Stimulated activated CD4-positive, alpha-beta T cell treated with anti-CD3 and anti-CD28 coated beads, Interleukin-12 subunit alpha, Interleukin-12 subunit beta, amount 100 ng/mL, for 4 hours (primary cell): Measurements from ENCODE around the gene TIMM44.

Experiments
- DNase-seq: peaks from one replicate; pipeline ENCODE4 v3.0.0-alpha.2; 2020

TIMM44 gene, protein sequence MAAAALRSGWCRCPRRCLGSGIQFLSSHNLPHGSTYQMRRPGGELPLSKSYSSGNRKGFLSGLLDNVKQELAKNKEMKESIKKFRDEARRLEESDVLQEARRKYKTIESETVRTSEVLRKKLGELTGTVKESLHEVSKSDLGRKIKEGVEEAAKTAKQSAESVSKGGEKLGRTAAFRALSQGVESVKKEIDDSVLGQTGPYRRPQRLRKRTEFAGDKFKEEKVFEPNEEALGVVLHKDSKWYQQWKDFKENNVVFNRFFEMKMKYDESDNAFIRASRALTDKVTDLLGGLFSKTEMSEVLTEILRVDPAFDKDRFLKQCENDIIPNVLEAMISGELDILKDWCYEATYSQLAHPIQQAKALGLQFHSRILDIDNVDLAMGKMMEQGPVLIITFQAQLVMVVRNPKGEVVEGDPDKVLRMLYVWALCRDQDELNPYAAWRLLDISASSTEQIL

DNA sequence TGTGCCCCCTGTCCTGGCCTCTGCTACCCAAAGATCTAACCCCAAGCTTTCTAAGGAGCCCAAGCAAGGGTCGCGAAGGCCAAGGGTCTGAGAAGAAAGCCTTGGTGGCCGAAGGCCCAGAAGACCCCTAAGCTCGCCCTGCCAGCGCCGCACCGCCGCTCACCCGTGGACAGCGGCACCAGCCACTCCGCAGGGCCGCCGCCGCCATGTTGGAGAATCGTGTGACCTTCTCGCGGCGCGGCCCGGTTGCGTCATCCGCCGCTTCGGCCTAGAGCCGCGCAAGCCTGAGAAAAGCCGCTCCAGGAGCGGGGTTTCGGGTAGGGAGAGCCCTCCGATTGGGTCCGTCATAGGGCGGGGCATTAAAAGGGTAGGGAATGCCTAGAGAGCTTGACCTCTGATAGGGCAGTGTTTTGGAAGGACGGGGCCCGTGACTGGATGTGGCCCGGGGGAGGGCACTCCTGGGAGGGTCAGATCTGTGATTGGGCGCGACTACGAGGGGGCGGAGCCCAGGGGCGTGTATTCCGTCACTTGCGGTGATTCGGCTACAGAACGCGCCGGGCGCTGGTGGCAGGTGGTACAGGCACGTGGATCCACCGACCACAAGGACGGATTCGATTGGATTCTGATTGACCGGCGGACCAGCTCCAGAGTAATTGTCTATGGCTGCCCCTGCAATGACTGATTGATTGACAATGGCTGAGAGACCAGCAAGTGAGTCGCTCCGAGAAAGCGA is at the start of gene TIMM44:
Gene TIMM44 (minus strand): TSS at position 223 of the 733 bp plus-strand sequence. CDS start 15 bp downstream, at position 208.
- DNase-seq = peak; percentile 97

DNA sequence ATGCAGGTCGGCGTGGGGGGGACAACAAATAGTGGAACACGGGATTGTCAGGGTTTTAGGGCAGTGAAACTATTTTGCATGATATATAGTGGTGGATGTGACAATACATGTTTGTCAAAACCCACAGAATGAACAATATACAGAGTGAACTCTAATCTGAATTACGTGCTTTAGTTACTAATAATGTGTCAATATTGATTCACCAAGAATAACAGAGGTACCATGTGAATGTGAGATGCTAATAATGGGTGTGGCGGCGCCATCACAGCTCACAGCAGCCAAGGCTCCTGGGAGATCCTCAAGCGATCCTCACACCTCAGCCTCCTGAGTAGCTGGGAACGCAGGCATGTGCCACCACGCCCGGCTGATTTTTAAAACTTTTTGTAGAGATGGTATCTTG is 49.1 kb upstream of the TIMM44 start:
- DNase-seq = no peak

DNA sequence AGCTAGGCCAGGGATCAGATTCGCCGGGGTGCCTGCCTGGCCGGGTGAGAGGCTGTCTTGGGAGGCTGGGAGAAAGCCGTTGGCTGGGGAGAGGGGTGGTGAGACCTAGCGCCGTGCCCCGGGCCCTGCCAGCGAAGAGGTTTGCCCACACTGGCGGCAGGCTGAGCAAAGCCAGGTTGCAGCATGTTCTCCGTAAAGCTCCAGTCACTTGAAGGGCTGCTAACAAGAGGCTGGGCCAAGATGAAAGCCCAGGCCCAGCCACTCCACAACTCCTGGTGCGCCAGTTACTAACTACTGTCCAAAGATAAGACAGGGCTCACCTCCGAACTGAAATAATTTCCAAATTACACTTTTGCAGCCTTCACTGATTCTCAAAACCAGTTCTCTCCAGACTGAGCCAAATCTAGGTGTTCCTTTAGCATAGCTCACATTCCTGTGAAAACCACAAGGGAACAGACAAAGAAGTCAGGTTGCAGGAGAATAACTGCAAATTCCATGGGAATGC is 45.7 kb upstream of the TIMM44 start:
- DNase-seq = no peak

DNA sequence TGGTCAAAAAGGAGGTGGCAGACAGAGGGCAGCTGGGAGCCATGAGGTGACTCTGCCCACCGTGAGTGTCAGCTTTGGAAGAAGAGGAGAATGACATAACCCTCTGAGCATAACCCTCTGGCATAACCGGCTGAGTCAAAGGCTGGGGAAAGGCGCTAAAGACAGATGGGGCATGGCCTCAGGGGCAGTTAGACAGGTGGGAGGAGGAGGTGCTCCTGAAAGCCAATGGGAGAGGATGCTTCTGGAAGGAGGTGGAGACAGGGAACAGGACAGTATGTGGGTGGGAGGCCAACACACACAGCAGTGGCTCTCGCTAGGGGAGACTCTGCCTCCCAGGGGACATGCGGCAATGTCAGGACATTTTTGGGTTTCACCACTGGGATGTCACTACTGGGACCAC is 44.8 kb upstream of the TIMM44 start:
- DNase-seq = no peak

DNA sequence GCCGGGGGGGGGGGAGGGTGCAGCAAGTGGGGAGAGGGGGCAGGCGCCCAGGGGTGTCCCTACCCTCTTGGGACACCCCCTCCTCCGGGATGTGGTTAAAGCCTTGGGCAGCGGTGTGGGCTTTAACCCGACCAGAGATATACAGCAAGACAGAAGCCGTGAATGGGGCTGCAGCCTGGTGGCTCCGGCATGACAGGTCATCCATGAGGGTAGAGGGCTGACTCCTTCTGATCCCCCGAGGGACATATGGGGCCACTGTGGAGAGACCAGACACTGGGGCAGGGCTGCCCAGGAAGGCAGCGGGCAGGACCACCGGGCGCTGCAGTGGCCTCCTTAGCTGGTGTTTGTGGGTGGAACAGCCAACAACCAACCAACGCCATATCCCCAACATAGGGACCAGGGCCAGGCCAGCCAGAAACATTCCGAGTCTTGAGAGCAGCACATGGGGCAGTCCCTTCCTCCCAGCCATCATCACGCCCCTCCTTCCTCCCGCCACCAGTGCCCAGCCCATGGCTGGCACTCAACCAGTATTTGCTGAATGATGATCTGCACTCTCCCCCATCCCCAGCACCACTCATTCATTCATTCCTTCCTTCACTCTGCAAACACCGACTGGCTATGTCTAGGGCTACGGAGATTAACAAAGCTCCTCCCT is 43.8 kb upstream of the TIMM44 start:
- DNase-seq = no peak

DNA sequence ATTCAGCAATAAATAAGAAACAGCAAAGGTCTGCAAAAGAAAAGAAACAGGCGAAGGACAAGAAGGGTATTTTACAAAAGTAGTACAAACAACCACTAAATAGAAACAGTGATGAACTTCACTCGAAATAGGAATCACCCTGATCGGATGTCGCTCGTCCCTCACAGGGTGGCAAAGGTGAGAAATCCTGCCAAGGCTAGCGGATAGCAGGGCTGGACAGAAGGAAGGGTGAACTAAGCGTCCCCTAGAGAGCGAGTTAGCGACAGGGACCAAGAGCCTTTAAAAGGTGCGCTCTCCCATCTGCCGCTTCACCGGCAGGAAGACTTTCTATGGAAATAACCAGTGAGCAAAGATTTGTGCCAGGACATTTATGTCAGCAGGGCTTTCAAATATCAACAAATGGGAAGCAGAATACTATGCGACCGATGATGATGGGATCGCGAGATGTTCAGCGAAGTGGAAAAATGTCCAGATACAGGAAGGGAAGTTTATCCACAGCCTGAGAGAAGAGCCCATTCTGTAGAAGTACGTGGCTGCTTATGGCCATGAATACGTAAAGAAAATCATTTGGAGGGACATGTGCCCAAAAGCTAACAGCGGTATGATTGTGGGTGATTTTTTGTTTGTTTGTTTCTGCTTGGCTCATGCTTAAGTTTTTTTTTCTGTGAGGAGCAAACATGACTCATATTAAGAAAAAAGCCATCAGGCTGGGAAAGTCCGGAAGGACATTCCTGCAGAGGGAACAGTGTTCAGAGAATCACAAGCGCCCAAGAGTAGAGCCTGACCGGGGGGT is 43.1 kb upstream of the TIMM44 start:
- DNase-seq = no peak

DNA sequence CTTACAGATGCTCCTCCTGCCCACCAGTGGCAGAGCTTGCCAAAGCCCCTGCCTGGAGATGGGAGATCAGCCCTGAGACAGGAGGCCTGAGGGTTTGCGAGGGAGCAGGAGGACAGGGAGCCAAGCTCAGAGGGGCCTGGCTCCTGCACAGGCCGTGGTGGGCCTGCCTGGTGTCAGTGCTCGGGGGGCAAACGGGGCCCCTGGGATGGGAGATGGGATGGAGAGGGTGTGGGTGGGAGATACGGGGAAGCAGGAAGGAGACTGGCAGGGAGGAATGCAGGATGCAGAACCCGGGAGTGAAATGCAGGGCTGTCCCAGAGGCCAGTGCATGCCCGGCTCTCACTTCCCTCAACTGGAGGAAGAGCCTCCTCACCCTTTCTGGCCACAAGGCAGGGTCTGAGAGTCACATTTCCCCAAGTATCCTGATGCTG is 42.0 kb upstream of the TIMM44 start:
- no peak for DNase-seq

DNA sequence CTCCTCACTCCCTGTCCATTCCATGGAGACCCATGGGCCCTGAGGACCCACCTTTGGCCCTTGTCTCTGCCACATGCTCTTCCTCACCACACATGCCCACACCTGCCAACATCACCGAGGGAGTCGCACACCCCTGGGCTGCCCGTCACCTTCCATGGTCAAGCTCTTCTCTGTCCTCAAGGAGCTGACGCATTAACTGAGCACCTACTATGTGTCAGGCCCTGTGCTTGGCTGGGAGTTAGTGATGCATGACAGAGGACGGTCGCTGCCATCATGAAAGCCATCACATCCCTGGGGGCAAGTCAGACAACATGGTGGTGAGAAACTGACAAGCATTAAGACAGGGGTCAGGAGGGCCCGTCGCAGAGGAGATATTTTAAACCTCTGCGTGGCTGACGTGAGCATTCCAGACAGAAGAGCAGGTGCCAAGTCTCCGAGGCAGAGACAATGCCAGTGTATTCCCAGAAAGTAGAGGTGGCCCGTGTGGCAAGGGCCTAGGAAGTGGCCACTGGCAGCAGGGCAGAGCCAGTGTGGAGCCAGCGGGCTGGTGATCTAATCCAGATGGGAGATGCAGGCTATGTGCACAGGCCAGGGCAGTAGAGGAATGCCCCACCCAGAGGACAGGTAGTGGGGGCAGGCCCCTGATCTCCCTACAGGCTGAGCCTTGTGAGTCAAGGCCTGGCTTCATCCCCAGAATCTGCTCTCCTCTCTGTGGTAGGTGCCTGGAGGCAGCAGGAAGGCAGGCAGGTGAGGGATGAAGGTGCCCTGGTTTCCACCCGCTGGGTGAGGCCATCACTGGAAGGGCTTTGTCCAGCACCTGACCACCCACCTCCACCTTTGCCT is 40.8 kb upstream of the TIMM44 start:
- no peak for DNase-seq

DNA sequence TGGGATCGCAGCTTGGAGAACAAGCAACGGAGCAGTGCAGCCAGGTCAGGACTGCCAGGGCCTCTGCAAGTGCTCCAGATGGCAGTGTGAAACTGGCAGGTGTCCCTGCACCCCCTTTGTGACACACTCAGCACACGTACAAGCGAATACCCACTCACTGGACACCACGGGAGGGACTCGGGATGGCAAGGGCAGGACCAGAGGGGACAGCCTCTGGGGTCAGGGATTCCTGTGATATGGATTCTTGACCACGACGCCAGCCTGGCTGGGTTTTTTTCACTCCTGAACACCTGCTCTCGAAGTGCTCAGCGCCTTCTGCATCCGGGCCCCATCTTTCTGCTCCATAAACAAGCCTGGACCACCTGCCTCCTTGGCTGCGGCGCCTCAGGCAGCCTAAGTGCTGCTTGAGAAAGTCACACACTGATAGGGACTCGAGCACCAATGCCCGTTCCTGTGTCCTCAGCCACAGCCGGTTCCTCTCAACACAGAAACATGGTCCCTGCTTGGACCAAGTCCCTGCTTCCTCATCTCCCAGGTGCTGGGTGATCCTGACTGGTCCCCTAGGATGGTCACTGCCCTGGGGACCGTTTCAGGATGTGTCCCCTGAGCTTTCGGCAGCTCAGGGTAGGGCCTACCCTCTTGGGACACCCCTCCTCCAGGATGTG is 40.0 kb upstream of the TIMM44 start:
- DNase-seq = no peak

DNA sequence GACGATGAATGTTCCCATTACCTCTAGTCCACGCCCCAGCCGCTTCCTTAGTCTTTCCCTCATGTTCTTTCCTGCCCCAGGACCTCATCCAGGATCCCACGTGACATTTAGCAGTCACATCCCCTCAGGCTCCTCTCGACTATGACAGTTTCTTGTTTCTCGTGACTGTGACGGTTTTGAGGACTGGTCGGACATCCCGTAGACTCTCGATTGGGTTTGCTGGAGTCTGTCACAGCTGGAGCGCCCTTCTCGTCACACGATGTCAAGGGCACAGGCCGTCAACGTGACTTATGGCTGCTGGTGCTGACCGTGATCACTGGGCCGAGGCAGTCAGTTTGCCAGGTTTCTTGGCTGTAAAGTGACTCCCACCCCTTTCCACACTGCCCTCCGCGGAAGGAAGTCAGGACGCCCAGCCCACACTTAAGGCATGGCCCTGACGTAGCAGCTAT is 39.2 kb upstream of the TIMM44 start:
- DNase-seq = no peak

DNA sequence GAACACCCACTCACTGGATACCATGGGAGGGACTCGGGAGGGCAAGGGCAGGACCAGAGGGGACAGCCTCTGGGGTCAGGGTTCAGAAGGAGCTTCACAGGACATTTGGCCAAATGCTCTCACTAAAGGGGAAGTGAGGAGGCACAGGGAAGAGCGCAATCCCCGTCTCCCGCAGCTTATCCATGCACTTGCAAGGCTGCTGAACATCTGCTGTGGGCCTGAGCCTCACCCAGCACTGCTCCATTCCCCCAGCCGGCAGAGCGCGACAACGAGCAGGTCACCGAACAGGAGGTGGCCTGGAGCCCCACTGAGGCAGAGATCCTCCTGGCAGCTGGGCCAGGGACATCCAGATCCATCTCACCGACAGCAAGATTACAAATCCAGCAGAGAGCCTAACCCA is 38.6 kb upstream of the TIMM44 start:
- DNase-seq = no peak

DNA sequence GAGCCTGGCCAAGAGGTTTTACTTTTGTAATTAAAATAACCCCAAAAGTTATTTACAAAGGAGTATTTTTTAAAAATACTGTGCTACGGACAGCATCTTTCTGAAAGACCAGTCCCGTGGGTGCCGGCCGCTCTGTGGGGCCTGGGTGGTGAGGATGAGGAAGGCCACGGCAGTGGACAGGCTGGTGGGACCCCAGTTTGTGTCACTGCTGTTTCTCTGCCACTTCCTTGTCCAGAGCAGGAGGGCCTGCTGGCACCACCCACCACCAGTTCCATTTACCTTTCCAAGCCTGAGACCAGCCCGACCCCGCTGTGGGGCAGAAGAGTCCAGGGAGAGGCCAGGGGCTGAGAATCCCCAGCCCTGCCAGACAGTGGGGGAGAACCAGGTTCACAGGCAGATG is 38.2 kb upstream of the TIMM44 start:
- no peak for DNase-seq

DNA sequence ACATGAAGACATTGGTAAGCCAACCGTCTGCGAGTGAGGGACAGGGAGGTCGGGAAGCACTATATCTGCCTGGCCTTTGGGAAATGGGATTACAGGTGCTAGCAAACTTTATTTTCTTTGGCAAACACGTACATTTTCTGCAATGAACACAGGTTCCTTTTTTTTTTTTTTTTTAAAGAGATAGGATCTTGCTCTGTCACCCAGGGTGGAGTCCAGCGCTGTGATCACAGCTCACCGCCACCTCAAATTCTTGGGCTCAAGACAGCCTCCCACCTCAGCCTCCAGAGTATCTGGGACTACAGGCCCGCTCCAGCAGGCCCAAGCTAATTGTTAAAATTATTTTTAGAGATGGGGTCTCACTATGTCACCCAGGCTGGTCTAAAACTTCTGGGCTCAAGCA is 37.7 kb upstream of the TIMM44 start:
- no peak for DNase-seq

DNA sequence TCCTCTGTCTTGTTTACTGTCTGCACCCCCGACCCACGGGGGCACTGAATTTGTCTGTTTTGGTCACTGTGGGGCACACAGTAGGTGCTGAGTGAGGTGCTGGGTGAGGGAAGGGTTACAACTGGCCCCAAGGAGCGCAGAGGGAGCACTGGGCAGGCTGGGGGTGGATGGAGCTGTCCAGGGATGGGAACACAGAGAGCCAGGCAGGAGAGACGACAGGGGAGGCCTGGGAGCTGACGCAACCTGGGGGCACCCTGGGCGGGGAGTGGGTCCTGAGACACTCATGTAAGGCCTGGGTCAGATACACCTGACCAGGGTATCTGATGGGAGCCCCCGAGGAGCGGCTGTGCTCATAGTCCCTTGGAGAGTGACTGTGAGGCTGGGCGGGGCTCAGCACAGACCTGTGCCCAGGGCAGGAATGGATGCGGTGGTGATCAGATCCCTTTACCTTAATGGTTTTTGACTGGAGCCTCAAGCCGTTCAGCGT is 37.2 kb upstream of the TIMM44 start:
- no peak for DNase-seq

DNA sequence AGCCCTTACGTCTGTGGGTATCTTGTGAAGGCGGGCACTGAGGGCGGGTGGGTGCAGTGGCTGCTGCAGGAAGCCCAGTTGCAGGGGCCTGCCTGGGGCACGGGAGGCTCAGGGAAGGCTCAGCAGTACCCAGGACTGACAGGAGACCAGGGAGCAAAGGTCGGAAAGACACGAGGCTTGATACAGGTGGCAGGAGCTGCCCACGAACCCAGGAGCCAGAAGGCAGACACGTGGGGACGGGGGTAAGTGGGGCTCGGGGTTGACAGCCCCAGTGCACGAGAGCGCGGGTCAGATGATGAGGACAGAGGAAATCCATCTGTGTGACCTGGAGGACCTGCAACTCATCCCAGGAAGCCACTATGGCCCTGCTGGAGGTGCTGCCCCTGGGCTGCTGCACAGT is 36.7 kb upstream of the TIMM44 start:
- DNase-seq = no peak

DNA sequence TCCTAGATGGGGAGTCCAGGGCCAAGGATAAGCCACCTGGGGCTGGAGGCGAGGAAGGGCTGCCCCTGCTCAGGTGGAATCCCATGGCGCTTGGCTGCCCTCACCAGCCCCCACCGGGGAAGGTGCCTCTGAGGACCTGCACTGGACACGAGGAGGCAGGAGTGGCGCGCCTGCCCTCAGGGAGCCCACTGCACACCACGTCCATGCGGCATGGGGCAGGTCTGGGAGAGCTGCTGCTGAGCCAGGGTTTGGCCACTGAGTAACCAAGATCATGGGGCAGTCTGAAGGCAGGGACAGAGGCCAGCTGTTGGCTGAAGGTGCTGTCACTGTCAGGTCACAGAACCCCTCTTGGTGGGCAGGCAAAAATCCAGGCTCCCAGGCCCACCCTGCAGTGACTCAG is 36.1 kb upstream of the TIMM44 start:
- DNase-seq = no peak

DNA sequence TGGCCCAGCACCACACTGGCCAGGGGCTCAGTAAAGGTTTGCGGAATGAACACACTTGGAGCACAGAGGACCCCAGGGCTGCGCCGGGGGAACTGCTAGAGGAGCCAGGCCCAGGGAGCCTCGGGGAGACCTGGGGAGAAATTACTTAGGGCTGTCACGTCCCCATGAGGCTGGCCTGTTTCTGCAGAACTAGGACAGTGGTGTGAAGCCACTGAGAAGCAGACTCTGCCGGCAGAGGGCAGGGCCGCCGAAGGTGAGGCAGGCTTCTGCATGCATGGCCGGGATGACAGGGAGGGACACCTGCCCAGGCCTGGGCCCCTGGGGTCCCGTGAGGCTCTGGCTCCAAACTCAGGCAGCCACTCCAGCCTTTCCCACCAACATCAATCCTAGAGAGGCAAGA is 35.5 kb upstream of the TIMM44 start:
- DNase-seq = no peak

DNA sequence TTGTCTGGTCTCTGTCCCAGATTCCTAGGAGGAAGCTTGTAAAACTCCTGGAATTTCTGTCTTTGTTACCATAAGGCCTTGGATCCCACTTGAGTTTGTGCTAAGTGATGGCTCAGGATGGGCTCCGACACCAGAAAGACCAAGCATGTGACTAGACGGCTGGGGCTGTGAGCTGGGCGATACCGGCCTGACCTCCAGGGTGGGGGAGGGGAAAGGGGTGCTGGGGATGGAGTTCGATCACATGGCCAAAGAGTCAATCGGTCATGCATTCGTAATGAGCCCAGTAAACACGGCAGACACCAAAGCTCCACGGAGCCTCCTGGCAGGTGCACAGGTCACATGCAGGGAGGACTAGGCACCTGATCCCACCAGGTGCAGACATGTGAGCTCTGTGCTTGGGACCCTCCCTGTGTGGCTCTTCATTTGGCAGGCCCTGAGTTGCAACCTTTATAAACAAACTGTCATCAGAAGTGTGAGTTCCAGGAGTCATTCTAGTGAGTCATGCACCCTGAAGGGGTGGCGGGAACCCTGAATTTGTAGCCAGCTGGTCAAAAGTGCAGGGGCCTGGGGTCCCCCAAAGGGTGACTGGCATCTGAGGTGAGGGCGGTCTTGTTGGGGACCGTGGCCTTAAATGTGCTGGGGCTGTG is 34.8 kb upstream of the TIMM44 start:
- DNase-seq = no peak

DNA sequence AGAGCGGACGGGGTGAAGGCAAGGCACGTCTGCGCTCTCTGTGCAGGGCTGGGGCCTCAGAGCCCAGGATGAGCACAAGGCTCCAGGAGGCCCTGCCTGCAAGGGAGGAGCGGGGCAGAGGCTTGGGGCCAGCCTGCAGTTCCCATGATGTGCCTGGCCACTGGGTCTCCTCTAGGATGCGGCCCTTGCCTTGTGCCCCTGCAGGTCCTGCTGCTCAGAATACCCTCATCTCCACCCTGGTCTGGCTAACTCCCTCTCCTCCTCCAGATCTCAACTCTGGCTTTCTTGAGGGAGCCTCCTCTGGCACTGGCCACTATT is 34.2 kb upstream of the TIMM44 start:
- no peak for DNase-seq

DNA sequence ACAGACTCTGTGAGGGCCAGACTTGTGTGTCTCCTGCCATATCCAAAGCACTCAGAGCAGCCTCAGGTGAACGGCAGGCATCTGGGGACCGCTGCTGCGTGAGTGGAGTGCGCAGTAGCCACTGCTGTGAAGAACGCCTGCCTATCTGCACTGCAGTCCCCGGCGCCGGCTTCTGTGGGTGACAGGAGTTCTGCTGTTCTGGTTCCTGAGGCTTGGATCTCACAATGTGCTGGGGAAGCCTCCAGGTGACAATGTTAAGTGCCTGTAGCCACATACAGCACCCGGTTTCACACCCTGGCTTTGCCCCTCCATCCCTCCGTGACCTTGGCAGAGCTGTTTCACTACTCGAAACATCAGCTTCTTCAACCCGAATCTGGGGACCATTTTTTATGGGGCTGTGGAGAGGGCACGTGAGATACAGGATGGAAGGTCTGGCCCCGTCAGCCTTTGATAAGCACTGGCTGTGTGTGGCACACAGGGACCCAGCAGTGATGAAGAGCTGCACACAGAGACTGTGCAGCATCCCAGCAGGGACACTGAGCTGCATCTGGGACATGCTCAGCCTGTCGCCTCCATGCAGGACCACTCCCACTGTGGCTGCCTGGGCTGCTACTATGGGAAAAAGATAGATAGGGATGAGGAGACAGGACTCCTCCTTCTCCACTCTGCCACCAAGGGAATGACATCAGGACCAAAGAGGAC is 33.7 kb upstream of the TIMM44 start:
- no peak for DNase-seq
